ENCODE results near the gene TMEM184A. TPM values are rescaled to one million over a fixed set of nuclear protein-coding genes. Genes with fewer than 3 reads are reported as not detected.

The TMEM184A gene
- total and polyA plus RNA-seq, 2 of the 13 experiments (the other 11 are each of a cell fraction or from before 2014, with no cell fraction given), result 9.5 to 20.4 TPM

GRCh38 chr7:1503816-1504775 is 51.9 kb downstream of the TMEM184A start, which contains the start of gene INTS1 (continued):
- TF ChIP-seq IKZF5 (CRISPR knock-in tag; IDR thresholded peaks at IDR 0.05) (peak; percentile 88), MTF2 (CRISPR knock-in tag; IDR thresholded peaks at IDR 0.05; ENCODE audit: borderline replicate concordance) (no peak; the same call in 1 of the 2 replicates), SOX5 (CRISPR knock-in tag; IDR thresholded peaks at IDR 0.05; ENCODE audit: borderline replicate concordance) (peak; percentile 35; the same call in 1 of the 2 replicates), ZBTB10 (CRISPR knock-in tag; IDR thresholded peaks at IDR 0.05; ENCODE audit: borderline replicate concordance) (no peak), ZNF276 (CRISPR knock-in tag; IDR thresholded peaks at IDR 0.05; ENCODE audit: low read depth) (no peak), EHMT2 (IDR thresholded peaks at IDR 0.05; ENCODE audit: borderline replicate concordance, low read depth, low read length) (no peak), ATF5 (CRISPR knock-in tag; IDR thresholded peaks at IDR 0.05; ENCODE audit: low read depth) (no peak), ZNF484 (CRISPR knock-in tag; IDR thresholded peaks at IDR 0.05; ENCODE audit: borderline replicate concordance, low read depth) (no peak), ZBTB44 (CRISPR knock-in tag; IDR thresholded peaks at IDR 0.05) (peak; percentile 69; the same call in 1 of the 2 replicates), CBX1 (IDR thresholded peaks at IDR 0.05; ENCODE audit: low read depth) (no peak), SRF (IDR thresholded peaks at IDR 0.05; ENCODE audit: low read depth, low read length) (peak; percentile 48; the same call in 1 of the 2 replicates), CERS6 (CRISPR knock-in tag; IDR thresholded peaks at IDR 0.05) (no peak), REPIN1 (CRISPR knock-in tag; IDR thresholded peaks at IDR 0.05; ENCODE audit: borderline replicate concordance, low read depth) (peak; percentile 55; the same call in 1 of the 2 replicates), ELK4 (CRISPR knock-in tag; IDR thresholded peaks at IDR 0.05; ENCODE audit: borderline replicate concordance) (no peak), ZNF264 (CRISPR knock-in tag; IDR thresholded peaks at IDR 0.05) (no peak), ZSCAN21 (CRISPR knock-in tag; IDR thresholded peaks at IDR 0.05; ENCODE audit: borderline replicate concordance) (peak; percentile 74; the same call in 1 of the 2 replicates)

All from HepG2 (cell line).